NT2/D1 (cell line): ENCODE results near the gene CWC25.
"Not testable (repeated sequence)": the region's sequence is repeated elsewhere in the genome, so short reads cannot be mapped to it uniquely, and the experiment has no call there.

Experiments
- DNase-seq: peaks from one replicate; pipeline ENCODE4 v3.0.0-alpha.2; 2011; ENCODE audit warnings: low read depth, low spot score
- H3K27me3 ChIP-seq: 2 replicates; pipeline ENCODE4 v1.6.0; 2011; ENCODE audit warnings: mild to moderate bottlenecking; ENCODE audit not compliant: insufficient read length, insufficient read depth
- H3K36me3 ChIP-seq: 2 replicates; pipeline ENCODE4 v1.6.1; 2011; ENCODE audit warnings: mild to moderate bottlenecking, low read length, mixed read lengths; ENCODE audit not compliant: insufficient read depth, insufficient read length
- H3K4me1 ChIP-seq: 2 replicates; pipeline ENCODE4 v1.5.1; 2011; ENCODE audit not compliant: insufficient read depth, insufficient read length
- H3K4me3 ChIP-seq: 2 replicates; pipeline ENCODE4 v1.5.1; 2011; ENCODE audit warnings: low read depth; ENCODE audit not compliant: insufficient read length
- H3K9ac ChIP-seq: 2 replicates; pipeline ENCODE4 v1.6.0; 2011; ENCODE audit warnings: low read depth; ENCODE audit not compliant: insufficient read length
- H3K9me3 ChIP-seq: 2 replicates; pipeline ENCODE4 v1.5.1; 2011; ENCODE audit warnings: mild to moderate bottlenecking, low read length; ENCODE audit not compliant: insufficient read depth
- SUZ12 ChIP-seq: IDR thresholded peaks from 2 replicates; pipeline ENCODE4 v1.6.1; 2011; ENCODE audit not compliant: insufficient read length, insufficient read depth; ENCODE audit errors: extremely low read depth
- YY1 ChIP-seq: IDR thresholded peaks from 2 replicates; pipeline ENCODE4 v1.6.1; 2011; ENCODE audit not compliant: insufficient read length, insufficient read depth
- ZNF274 ChIP-seq: IDR thresholded peaks from 2 replicates; pipeline ENCODE4 v1.6.1; 2011; ENCODE audit warnings: mild to moderate bottlenecking, low read depth, low read length

Gene CWC25

GRCh38 chr17:38789185-38789584, 35.9 kb downstream of the CWC25 start:
- peak; percentile 54 for DNase-seq
- TF ChIP-seq SUZ12 (no peak), ZNF274 (no peak), YY1 (no peak)

GRCh38 chr17:38787999-38788398, 37.1 kb downstream of the CWC25 start:
- not testable (repeated sequence) for H3K27me3 ChIP-seq, H3K9me3 ChIP-seq, H3K4me3 ChIP-seq, H3K9ac ChIP-seq, DNase-seq, H3K4me1 ChIP-seq
- peaks cover 63% of the 10 kb centered on the region for H3K36me3 ChIP-seq

More at GRCh38 chr17:38789185-38789584, 35.9 kb downstream of the CWC25 start:
- Histone ChIP-seq H3K27me3 (no peaks in the 10 kb centered on the region), H3K4me3 (no peak overlapping the region), H3K9me3 (no peaks in the 10 kb centered on the region), H3K36me3 (peaks cover 59% of the 10 kb centered on the region), H3K9ac (peak overlapping the region; percentile 12), H3K4me1 (peaks cover 7% of the 10 kb centered on the region)

- DNase-seq, result no peak
- Histone ChIP-seq H3K27me3 (no peaks in the 10 kb centered on the region), H3K36me3 (peaks cover 64% of the 10 kb centered on the region), H3K9me3 (no peaks in the 10 kb centered on the region), H3K4me1 (peaks cover 7% of the 10 kb centered on the region), H3K9ac (no peak overlapping the region), H3K4me3 (no peak overlapping the region)
- TF ChIP-seq YY1 (no peak), SUZ12 (no peak), ZNF274 (no peak)
Measured at GRCh38 chr17:38786372-38786771, 38.7 kb downstream of the CWC25 start.

GRCh38 chr17:38783227-38783626, 41.9 kb downstream of the CWC25 start:
- H3K4me1 ChIP-seq, result no peaks in the 10 kb centered on the region
- no peak overlapping the region for H3K9ac ChIP-seq
- no peak overlapping the region for H3K4me3 ChIP-seq
- TF ChIP-seq ZNF274 (no peak), SUZ12 (no peak), YY1 (no peak)
- no peak for DNase-seq
- no peaks in the 10 kb centered on the region for H3K27me3 ChIP-seq
- H3K36me3 ChIP-seq, result peaks cover 87% of the 10 kb centered on the region
- no peaks in the 10 kb centered on the region for H3K9me3 ChIP-seq

GRCh38 chr17:38779965-38780752, 45.0 kb downstream of the CWC25 start:
- no peak for TF ChIP-seq YY1
- TF ChIP-seq SUZ12, result no peak
- no peak for TF ChIP-seq ZNF274
- no peaks in the 10 kb centered on the region for H3K27me3 ChIP-seq
- H3K9me3 ChIP-seq, result no peaks in the 10 kb centered on the region
- H3K36me3 ChIP-seq, result peaks cover 93% of the 10 kb centered on the region
- H3K4me1 ChIP-seq, result no peaks in the 10 kb centered on the region
- H3K4me3 ChIP-seq, result no peak overlapping the region
- no peak overlapping the region for H3K9ac ChIP-seq
- DNase-seq, result no peak

- TF ChIP-seq ZNF274 (no peak), SUZ12 (no peak), YY1 (no peak)
- no peaks in the 10 kb centered on the region for H3K9me3 ChIP-seq
- DNase-seq, result no peak
- H3K9ac ChIP-seq, result no peak overlapping the region
- no peak overlapping the region for H3K4me3 ChIP-seq
- no peaks in the 10 kb centered on the region for H3K4me1 ChIP-seq
- no peaks in the 10 kb centered on the region for H3K27me3 ChIP-seq
- H3K36me3 ChIP-seq, result peaks cover 89% of the 10 kb centered on the region
Measured at GRCh38 chr17:38777641-38778250, 47.4 kb downstream of the CWC25 start.

GRCh38 chr17:38773258-38773657, 51.9 kb downstream of the CWC25 start:
- Histone ChIP-seq H3K36me3 (peaks cover 89% of the 10 kb centered on the region), H3K27me3 (no peaks in the 10 kb centered on the region), H3K9ac (no peak overlapping the region), H3K9me3 (no peaks in the 10 kb centered on the region), H3K4me3 (no peak overlapping the region), H3K4me1 (no peaks in the 10 kb centered on the region)
- no peak for DNase-seq
- TF ChIP-seq YY1 (no peak), ZNF274 (no peak), SUZ12 (no peak)
